Neutrophil (primary cell): ENCODE data around the gene TPRN.
A peak's percentile ranks its signal among the peaks of the same experiment; 100 is the strongest.

Source experiments
- H3K27ac ChIP-seq: fragments of 200-600 bp; sonication (generic); 2 replicates; pipeline ENCODE4 v1.5.1; 2016; ENCODE audit warnings: mild to moderate bottlenecking, moderate library complexity
- H3K27me3 ChIP-seq: fragments of 200-600 bp; sonication (generic); 2 replicates; pipeline ENCODE4 v1.6.0; 2016; ENCODE audit warnings: mild to moderate bottlenecking
- H3K36me3 ChIP-seq: fragments of 200-600 bp; sonication (generic); 2 replicates; pipeline ENCODE4 v1.5.1; 2017
- H3K4me1 ChIP-seq, 2 experiments: fragments of 200-600 bp in 1 of 2; sonication (generic) in 1 of 2; 1 replicate in 1 of 2; 2 replicates in 1 of 2; pipeline versions ENCODE4 v1.5.1 to v1.6.1; 2013 to 2016; ENCODE audit warnings: low read depth in 1 of 2, low read length in 1 of 2, mild to moderate bottlenecking in 1 of 2, moderate library complexity in 1 of 2; ENCODE audit not compliant: control insufficient read depth in 1 of 2, insufficient read depth in 1 of 2
- H3K4me3 ChIP-seq, 2 experiments: fragments of 200-600 bp in 1 of 2; sonication (generic) in 1 of 2; 1 replicate in 1 of 2; 2 replicates in 1 of 2; pipeline ENCODE4 v1.5.1; 2013 to 2016; ENCODE audit warnings: low read depth in 1 of 2, low read length in 1 of 2, mild to moderate bottlenecking in 1 of 2, moderate library complexity in 1 of 2
- H3K9me3 ChIP-seq: fragments of 200-600 bp; sonication (generic); 2 replicates; pipeline ENCODE4 v1.5.1; 2016
- CTCF ChIP-seq: fragments of 200-600 bp; sonication (generic); IDR thresholded peaks from 2 replicates; pipeline ENCODE4 v1.5.1; 2016; ENCODE audit warnings: antibody characterized with exemption

TPRN gene

GRCh38 chr9:137191691-137192447, 8.7 kb downstream of the TPRN start:
- Histone ChIP-seq H3K4me3 (no peak overlapping the region), H3K27ac (no peak overlapping the region), H3K9me3 (no peaks in the 10 kb centered on the region), H3K36me3 (peaks cover 22% of the 10 kb centered on the region), H3K27me3 (no peaks in the 10 kb centered on the region), H3K4me1 (peaks cover 28 to 31% of the 10 kb centered on the region in 2 experiments)
- TF ChIP-seq CTCF: no peak

DNA sequence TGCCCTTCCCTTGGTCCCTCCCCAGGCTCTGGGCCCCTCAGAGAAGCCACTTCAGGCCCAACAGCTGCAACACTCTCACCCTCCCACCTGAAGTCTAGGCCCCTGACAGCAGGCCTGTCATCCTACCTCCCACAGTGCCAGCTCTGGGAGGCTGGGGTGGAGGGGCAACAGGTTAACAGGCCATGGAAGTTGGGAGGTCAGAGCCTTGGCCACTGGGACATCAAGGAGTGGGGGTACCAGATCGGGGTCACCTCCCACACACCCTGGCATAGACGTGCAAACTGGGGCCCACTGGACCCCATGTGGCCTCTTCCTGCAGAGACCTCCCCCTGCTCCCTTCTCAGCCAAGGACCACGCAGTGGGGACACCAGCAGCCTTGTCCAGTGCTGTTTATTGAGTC, 9.3 kb downstream of the TPRN start:
- H3K4me1 ChIP-seq: peaks cover 34% of the 10 kb centered on the region in 2 experiments
- H3K27me3 ChIP-seq: no peaks in the 10 kb centered on the region
- H3K36me3 ChIP-seq: peaks cover 28% of the 10 kb centered on the region
- no peak overlapping the region for H3K4me3 ChIP-seq
- no peaks in the 10 kb centered on the region for H3K9me3 ChIP-seq
- TF ChIP-seq CTCF: no peak
- no peak overlapping the region for H3K27ac ChIP-seq

DNA sequence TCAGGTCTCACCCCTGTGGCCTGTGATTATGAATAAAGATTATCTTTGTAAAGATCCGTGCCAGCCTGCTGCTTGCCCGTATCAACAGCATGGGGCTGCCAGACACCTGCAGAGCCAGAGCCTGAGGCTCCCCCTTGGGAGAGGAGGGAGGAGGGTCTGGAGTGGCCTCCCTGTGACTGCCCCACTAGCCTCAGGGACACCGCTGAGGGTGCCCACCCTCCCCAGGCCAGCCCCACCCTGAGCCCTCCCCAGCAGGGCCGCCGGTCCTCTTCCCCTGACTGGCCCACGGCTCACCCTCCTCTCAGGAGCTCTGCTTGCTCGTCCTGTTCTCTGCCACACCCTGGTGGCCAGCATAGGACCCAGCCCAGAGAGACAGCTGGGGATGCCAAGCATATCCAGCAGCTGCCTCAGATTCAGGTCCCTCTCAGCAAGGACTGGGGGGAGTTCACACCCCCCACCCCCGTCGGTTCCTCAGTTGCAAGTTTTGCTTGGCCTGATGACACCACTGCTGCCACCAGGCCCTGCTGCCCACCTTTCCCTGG, 10.2 kb downstream of the TPRN start:
- peaks cover 37% of the 10 kb centered on the region for H3K36me3 ChIP-seq
- peak overlapping the region in 1 of 2 experiments; percentile 97 for H3K4me3 ChIP-seq
- H3K27me3 ChIP-seq: no peaks in the 10 kb centered on the region
- no peaks in the 10 kb centered on the region for H3K9me3 ChIP-seq
- H3K27ac ChIP-seq: peak overlapping the region; percentile 98
- peaks cover 34% of the 10 kb centered on the region in 2 experiments for H3K4me1 ChIP-seq
- no peak for TF ChIP-seq CTCF

DNA sequence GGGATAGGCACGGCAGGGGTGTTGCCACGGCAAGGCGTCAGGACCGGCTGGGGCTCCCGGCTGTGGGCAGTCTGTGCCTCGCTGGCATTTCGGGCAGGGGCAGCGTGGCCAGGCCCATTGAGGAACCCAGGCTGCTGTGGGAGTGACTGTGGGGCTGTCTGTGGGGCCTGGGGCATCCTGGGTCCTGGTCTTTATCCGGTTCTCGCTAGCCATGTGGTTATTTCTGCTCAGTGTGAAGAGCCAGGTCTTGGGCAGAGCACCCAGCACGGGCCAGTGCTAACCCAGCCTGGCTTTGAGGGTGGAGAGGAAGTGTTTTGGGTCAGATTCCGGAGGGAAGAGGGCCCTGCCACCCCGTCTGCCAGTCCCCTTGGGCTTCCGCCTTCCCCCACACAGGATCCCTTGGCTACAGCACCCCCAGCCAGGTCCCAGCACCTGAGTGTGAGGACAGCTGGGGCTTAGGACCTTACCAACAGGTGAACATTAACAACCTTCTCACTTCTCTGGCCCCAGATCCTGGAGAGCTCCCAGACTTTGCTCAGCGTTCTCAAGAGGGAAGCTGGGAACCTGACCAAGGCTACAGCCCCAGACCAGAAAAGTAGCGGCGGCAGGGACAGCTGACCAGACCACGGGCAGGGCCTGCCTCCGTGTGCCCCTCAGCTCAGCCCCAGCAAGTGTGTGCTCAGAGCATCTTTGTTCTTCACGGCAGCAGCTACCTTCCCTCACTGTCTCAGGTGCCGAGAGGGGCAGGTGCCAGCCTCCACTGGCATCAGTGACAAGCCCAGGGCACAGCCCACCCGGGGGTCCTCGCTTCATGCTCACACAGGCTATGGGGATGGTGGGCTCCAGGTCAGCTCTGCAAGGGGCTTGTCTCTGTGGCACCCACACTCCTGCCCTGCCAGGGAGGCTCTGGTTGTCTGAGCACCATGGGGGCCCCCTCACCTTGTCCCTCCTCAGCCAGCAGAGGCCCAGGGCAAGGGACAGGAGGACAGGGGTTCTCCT, 10.9 kb downstream of the TPRN start:
- no peak for TF ChIP-seq CTCF
- H3K4me3 ChIP-seq: peak overlapping the region; percentile 81 to 97
- peak overlapping the region; percentile 98 for H3K27ac ChIP-seq
- no peaks in the 10 kb centered on the region for H3K27me3 ChIP-seq
- no peaks in the 10 kb centered on the region for H3K9me3 ChIP-seq
- peaks cover 45% of the 10 kb centered on the region for H3K36me3 ChIP-seq
- peaks cover 34% of the 10 kb centered on the region in 2 experiments for H3K4me1 ChIP-seq

DNA sequence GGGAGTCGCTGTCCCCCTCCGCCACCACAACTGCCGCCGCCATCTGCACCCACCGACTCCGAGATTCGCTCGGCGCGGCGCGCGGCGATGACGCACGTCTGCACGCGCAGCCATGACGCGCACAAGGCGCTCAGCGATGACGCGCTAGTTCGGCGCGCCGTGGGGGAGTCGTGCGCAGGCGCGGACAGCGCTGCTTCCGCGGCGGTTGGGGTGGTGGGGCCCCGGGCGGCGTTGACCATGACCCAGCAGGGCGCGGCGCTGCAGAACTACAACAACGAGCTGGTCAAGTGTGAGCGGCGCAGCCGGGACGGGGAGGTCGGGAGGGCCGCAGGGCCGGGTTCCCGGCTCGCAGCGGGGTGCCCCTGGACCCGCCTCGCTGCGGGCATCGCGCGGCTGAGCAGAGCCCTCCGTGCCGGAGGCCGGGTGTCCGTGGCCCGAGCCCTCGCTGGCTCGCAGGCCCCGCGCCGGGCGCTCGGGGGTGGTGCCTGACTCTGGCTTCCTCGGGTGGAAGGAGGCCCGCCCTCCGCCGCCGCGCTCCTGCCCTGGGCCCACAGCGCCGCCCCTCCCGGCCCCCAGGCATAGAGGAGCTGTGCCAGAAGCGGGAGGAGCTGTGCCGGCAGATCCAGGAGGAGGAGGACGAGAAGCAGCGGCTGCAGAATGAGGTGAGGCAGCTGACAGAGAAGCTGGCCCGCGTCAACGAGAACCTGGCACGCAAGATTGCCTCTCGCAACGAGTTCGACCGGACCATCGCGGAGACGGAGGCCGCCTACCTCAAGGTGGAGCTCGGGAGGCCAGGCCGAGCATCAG, 11.8 kb downstream of the TPRN start, which contains the start of the genes ANAPC2 and SSNA1:
TSS of gene ANAPC2 (minus strand) at position 71 of the 807 bp plus-strand sequence. CDS start at position 43, 28 bp downstream.
TSS of gene SSNA1 (plus strand) at position 187 of the 807 bp plus-strand sequence. CDS start at position 238, 51 bp downstream.
- Histone ChIP-seq H3K4me3 (peak within 1 kb of the TSS; percentile 81 to 97), H3K27me3 (no peaks in the 10 kb centered on the region), H3K4me1 (peaks cover 34% of the 10 kb centered on the region in 2 experiments), H3K9me3 (no peaks in the 10 kb centered on the region), H3K36me3 (peaks cover 54% of the 10 kb centered on the region), H3K27ac (peak within 1 kb of the TSS; percentile 98)
- TF ChIP-seq CTCF: peak; percentile 76
